GM19099 (cell line): Measurements from ENCODE around the gene SPSB1.

Source experiments
- POLR2A ChIP-seq: IDR thresholded peaks from 3 replicates; pipeline ENCODE4 v1.6.1; 2011; ENCODE audit warnings: low read depth; ENCODE audit not compliant: insufficient read length; ENCODE audit errors: extremely low read depth

Gene SPSB1

GRCh38 chr1:9361630-9362260 is 69.1 kb downstream of the SPSB1 start:
- no peak for TF ChIP-seq POLR2A

- no peak for TF ChIP-seq POLR2A
Observed at GRCh38 chr1:9362488-9362887, 69.8 kb downstream of the SPSB1 start.

- TF ChIP-seq POLR2A = no peak
Observed at GRCh38 chr1:9363061-9363471, 70.4 kb downstream of the SPSB1 start.

DNA sequence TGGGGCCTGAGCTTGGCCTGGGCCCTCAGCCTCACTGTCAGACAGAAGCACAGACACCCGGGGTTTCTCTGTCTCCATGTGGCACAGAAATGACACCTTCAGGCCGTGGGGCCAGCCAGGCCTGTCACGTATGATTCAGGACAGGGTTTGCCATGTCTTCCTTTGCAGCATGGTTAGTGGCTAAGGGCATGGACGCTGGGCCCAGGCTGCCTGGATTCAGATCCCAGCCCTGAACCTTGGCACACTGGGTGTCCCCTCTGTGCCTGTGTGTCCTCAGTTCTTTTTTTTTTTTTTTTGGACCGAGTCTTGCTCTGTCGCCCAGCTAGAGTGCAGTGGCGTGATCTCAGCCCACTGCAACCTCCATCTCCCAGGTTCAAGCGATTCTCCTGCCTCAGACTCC is 73.6 kb downstream of the SPSB1 start:
- TF ChIP-seq POLR2A = no peak

DNA sequence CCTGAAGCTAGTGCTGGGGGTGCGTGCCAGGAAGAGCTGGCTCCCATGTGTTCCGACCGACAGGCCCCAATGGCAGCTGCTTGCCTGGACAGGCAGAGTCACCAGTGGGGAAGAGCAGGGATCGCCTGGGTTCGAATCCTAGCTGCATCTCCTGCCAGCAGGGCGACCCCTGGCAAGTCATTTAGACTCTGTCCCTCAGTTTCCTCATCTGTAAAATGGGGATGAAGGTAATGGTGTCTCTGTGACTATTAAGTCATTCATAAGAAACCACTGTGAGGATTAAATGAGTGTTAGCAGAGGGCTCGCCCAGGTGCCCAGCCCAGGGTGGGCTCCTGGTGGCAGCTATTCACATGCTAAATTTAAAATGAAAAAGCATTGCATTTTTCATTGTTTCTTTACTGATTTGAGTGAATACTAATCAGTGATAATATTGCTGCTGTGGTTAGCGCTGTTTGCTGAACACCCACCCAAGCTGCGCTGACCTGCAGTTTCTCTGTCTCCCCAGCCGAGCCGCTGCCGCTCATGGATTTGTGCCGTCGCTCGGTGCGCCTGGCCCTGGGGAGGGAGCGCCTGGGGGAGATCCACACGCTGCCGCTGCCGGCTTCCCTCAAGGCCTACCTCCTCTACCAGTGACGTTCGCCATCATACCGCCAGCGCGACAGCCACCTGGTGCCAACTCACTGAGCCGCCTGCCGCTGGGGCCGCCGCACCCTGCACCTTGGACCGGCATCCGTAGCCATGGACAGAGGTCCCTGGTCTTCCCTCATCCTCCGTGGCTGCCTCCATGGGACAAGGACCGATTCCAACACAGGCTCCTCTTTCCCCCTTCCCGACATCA is 74.5 kb downstream of the SPSB1 start:
- no peak for TF ChIP-seq POLR2A

GRCh38 chr1:9367806-9368205 is 75.1 kb downstream of the SPSB1 start:
- TF ChIP-seq POLR2A = no peak

- TF ChIP-seq POLR2A = no peak
Observed at GRCh38 chr1:9368356-9368755, 75.7 kb downstream of the SPSB1 start.

GRCh38 chr1:9369964-9370788 is 77.5 kb downstream of the SPSB1 start:
- TF ChIP-seq POLR2A = no peak

- TF ChIP-seq POLR2A = no peak
Observed at GRCh38 chr1:9371391-9371935, 78.8 kb downstream of the SPSB1 start.

DNA sequence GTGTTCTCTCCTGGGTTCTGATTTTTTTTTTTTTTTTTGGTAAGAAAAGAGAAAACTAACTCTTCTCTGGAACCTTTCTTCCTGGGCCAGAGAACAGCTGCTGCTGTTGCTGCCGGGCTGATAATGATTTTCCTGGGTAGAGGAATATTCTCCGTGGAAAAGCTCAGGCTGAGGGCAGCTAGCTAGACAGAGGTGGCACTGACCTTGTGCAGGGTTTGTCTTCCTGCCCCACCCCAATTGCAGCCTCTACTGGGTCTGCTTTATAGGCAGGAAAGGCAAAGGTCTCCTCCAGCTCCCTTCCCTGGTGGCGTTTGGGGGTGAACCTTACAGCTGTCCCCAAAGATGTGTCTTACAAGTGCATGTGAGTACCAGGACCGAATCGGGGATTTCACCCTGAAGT is 79.3 kb downstream of the SPSB1 start:
- no peak for TF ChIP-seq POLR2A

GRCh38 chr1:9373619-9374018 is 80.9 kb downstream of the SPSB1 start:
- no peak for TF ChIP-seq POLR2A

DNA sequence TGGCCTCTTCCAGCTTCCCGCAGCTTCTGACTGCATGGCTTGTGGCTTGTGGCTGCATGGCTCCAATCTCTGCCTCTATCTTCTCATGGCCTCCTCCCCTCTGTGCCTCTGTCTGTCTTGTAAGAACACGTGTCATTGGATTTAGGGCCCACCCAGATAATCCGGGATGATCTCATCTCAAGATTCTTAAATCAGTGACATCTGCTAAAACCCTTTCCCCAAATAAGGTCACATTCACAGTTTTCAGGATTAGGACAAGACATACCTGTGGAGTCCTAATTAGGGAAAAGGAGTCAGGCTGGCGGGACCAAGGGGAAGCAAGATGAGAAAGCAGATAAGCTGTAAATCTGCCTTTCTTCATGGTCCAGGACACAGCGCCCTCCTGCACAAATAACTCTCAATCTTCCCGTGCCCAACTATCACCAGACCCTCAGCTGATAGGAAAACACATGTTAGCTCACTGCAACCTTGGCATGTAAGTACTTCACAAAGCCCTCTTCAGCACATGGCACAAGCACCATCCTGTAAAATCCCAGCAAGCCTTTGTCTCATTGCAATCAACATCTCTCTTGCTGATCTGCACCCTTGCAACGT is 82.2 kb downstream of the SPSB1 start:
- no peak for TF ChIP-seq POLR2A

DNA sequence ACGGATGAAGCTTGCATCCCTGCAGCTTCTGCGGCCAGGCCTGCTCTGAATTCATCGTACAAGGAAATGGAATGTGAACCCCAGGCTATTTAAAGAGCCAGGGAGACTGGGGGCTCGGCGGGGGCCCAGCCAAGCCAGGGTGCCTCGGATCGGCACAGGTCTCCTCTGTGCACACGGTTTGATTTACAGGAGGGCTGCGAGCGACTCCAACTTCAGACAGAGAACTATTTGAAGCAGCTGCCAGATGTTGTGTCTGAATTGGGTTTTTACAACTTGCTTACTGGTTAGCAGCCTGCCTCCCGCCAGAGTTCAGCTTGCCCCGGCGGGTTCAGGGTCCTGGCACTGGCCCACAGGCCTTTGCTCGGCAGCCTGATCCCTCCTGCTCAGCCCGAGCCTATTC is 83.2 kb downstream of the SPSB1 start:
- no peak for TF ChIP-seq POLR2A

DNA sequence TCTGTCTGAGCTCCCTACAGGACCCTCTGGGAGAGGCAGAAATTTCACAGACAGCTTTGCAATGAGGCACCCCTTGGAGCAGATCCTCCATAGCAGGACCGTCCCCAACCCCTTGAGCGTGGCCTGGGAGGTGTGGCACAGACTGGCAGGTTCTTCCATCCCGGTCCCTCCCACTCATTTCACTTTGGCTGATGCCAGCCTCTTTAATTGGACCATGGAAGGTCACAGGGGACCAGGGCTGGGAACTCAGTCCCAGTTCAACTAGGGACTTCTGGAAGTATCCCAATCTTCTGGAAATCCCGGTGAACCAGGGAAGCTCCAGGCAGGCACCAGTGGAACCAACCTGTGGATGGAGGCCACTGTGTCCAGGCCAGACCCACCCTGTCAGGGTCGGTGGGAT is 83.7 kb downstream of the SPSB1 start:
- no peak for TF ChIP-seq POLR2A

DNA sequence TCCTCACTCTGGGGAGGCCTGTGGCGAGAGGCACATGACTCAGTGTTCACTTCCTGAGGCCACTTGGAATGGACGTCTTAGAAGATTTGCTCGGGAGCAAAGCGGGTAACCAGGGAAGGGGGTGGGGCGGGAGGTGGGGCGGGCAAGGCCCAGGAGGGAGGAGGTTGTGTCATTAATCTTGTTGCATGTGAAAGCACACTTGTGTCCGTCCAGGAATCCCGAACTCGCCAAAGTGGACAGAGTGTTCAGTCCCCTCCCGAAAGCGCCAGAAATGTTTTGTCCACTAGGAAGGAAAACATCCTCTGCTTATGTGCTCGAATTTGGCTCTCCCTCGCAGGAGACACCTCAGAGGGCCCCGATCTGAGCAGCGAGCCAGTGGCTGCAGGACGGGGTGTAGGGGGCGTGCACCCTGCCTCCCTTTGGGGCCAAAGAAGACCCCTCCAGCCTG is 84.2 kb downstream of the SPSB1 start:
- no peak for TF ChIP-seq POLR2A
